ELR (cell line): ENCODE results near the gene GXYLT2.

Experiments used
- DNase-seq: peaks from one replicate; pipeline ENCODE4 v3.0.0-alpha.2; 2015; ENCODE audit warnings: low read depth

The GXYLT2 gene

GRCh38 chr3:73018298-73018697 lies 130.5 kb downstream of the GXYLT2 start:
- DNase-seq: no peak

GRCh38 chr3:73018790-73019441 lies 131.1 kb downstream of the GXYLT2 start:
- DNase-seq: peak; percentile 37

- DNase-seq: no peak
Measured at GRCh38 chr3:73021301-73021835, 133.5 kb downstream of the GXYLT2 start.

GRCh38 chr3:73024836-73025235 lies 137.0 kb downstream of the GXYLT2 start:
- DNase-seq: no peak

- no peak for DNase-seq
Measured at GRCh38 chr3:73026111-73026759, 138.4 kb downstream of the GXYLT2 start.
